HCT116 (cell line): ENCODE measurements around the gene THSD7A. TPM values are rescaled to one million over a fixed set of nuclear protein-coding genes. Genes with fewer than 3 reads are reported as not detected.

Source experiments
- ATAC-seq: fragments of 200-7000 bp; cut with Tn5 transposase; 2 replicates; pipeline ENCODE4 v1.9.1; 2020; ENCODE audit warnings: mild to moderate bottlenecking, moderate library complexity
- BruUV-seq: library from RNA; stranded (reverse); fragments of 400-500 nt; replicated peaks from 2 replicates; lab custom pipeline; 2021; lab: Mats Ljungman, UMichigan
- CTCF ChIA-PET: fragments of 300-600 bp; sonication (Branson Sonifier 250); formaldehyde crosslinking; loops from one replicate; lab custom pipeline; 2021; ENCODE audit warnings: antibody characterized with exemption; lab: Charles Lee
- POLR2A ChIA-PET: fragments of 300-600, 350-600 bp; sonication (Branson Sonifier 250); formaldehyde crosslinking; loops from one replicate; lab custom pipeline; 2021; ENCODE audit warnings: antibody characterized with exemption; lab: Charles Lee
- RAD21 ChIA-PET, 2 experiments: fragments of 300-600 bp; sonication (Branson Sonifier 250); formaldehyde crosslinking; loops; one replicate each; lab custom pipeline; 2023; ENCODE audit warnings: low total read pairs in 2 of 2; ENCODE audit not compliant: uncharacterized antibody in 2 of 2, unreplicated experiment in 2 of 2, low non-redundant PET in 1 of 2; lab: Charles Lee
- DNase-seq: peaks from one replicate; pipeline ENCODE4 v3.0.0-alpha.2; 2010; ENCODE audit warnings: low read depth, low spot score
- H2AFZ ChIP-seq: fragments of 200-600 bp; shearing (Covaris generic), sonication (generic); 2 replicates; pipeline ENCODE4 v1.6.1; 2017; ENCODE audit warnings: low read depth, mixed run types, mixed read lengths, antibody characterized with exemption, low read length; ENCODE audit not compliant: poor library complexity, severe bottlenecking
- H3K27ac ChIP-seq: 2 replicates; pipeline ENCODE4 v1.5.1; 2012; ENCODE audit warnings: low read depth, low read length
- H3K27me3 ChIP-seq: fragments of 200-600 bp; sonication (generic); 2 replicates; pipeline ENCODE4 v1.6.1; 2016; ENCODE audit warnings: mixed run types, low read length, mixed read lengths; ENCODE audit not compliant: insufficient read depth
- H3K36me3 ChIP-seq, 2 experiments: fragments of 200-500 bp in 1 of 2; fragments of 200-600 bp in 1 of 2; sonication (Bioruptor generic) in 1 of 2; sonication (generic) in 1 of 2; 2 replicates each; pipeline versions ENCODE4 v1.5.1 to v1.6.1; 2014 to 2016; ENCODE audit warnings: low read length in 2 of 2, inconsistent platforms in 1 of 2, mixed read lengths in 1 of 2, mixed run types in 1 of 2; ENCODE audit not compliant: insufficient read depth in 2 of 2, control insufficient read depth in 1 of 2
- H3K4me1 ChIP-seq, 2 experiments: fragments of 200-600 bp in 1 of 2; sonication (generic) in 1 of 2; 2 replicates each; pipeline versions ENCODE4 v1.5.1 to v1.6.1; 2012 to 2017; ENCODE audit warnings: low read length in 2 of 2, inconsistent platforms in 1 of 2, mild to moderate bottlenecking in 1 of 2, mixed read lengths in 1 of 2, mixed run types in 1 of 2, moderate library complexity in 1 of 2; ENCODE audit not compliant: insufficient read depth in 2 of 2, control insufficient read depth in 1 of 2
- H3K4me2 ChIP-seq: fragments of 200-600 bp; sonication (generic); 2 replicates; pipeline ENCODE4 v1.6.1; 2017; ENCODE audit warnings: mixed run types, low read length, mixed read lengths
- H3K4me3 ChIP-seq, 2 experiments: fragments of 200-600 bp in 1 of 2; sonication (generic) in 1 of 2; replicated peaks in 1 of 2; 2 replicates each; pipeline ENCODE4 v1.5.1; 2011 to 2016; ENCODE audit warnings: low read length in 2 of 2, control low read depth in 1 of 2, low read depth in 1 of 2, mild to moderate bottlenecking in 1 of 2, mixed read lengths in 1 of 2, mixed run types in 1 of 2
- H3K79me2 ChIP-seq: fragments of 200-600 bp; sonication (generic); 2 replicates; pipeline ENCODE4 v1.6.1; 2017; ENCODE audit warnings: mild to moderate bottlenecking, mixed run types, low read length, moderate library complexity, mixed read lengths; ENCODE audit not compliant: insufficient read depth
- H3K9ac ChIP-seq: fragments of 200-600 bp; sonication (generic); 2 replicates; pipeline ENCODE4 v1.6.1; 2016; ENCODE audit warnings: low read length, mixed read lengths
- H3K9me2 ChIP-seq: fragments of 200-600 bp; sonication (generic), shearing (Covaris generic); 2 replicates; pipeline ENCODE4 v1.6.1; 2017; ENCODE audit warnings: mixed run types, mild to moderate bottlenecking, moderate library complexity; ENCODE audit not compliant: insufficient read depth
- H3K9me3 ChIP-seq, 2 experiments: fragments of 200-500 bp in 1 of 2; fragments of 200-600 bp in 1 of 2; sonication (Bioruptor generic) in 1 of 2; sonication (generic) in 1 of 2; 2 replicates each; pipeline ENCODE4 v1.6.1; 2014 to 2017; ENCODE audit warnings: low read length in 2 of 2, mixed read lengths in 2 of 2, inconsistent platforms in 1 of 2, low read depth in 1 of 2, mild to moderate bottlenecking in 1 of 2, mixed run types in 1 of 2, moderate library complexity in 1 of 2; ENCODE audit not compliant: control insufficient read depth in 1 of 2, insufficient read depth in 1 of 2
- H4K20me1 ChIP-seq: fragments of 200-600 bp; sonication (generic), shearing (Covaris generic); 2 replicates; pipeline ENCODE4 v1.6.1; 2017; ENCODE audit warnings: mixed run types, mild to moderate bottlenecking, moderate library complexity; ENCODE audit not compliant: insufficient read depth
- CBX3 ChIP-seq: IDR thresholded peaks from 2 replicates; pipeline ENCODE4 v1.6.1; 2012; ENCODE audit warnings: low read depth
- CEBPB ChIP-seq: IDR thresholded peaks from 2 replicates; pipeline ENCODE4 v1.6.1; 2012; ENCODE audit warnings: low read depth
- ELF1 ChIP-seq: IDR thresholded peaks from 2 replicates; pipeline ENCODE4 v1.6.1; 2012; ENCODE audit warnings: low read depth, borderline replicate concordance
- EZH2phosphoT487 ChIP-seq: fragments of 200-600 bp; IDR thresholded peaks from 2 replicates; pipeline ENCODE4 v1.6.1; 2018; ENCODE audit warnings: antibody characterized with exemption, borderline replicate concordance
- FOSL1 ChIP-seq: IDR thresholded peaks from 2 replicates; pipeline ENCODE4 v1.6.1; 2012; ENCODE audit warnings: low read depth
- MAX ChIP-seq: IDR thresholded peaks from 2 replicates; pipeline ENCODE4 v1.6.1; 2012
- POLR2A ChIP-seq: IDR thresholded peaks from 2 replicates; pipeline ENCODE4 v1.7.0; 2011; ENCODE audit warnings: borderline replicate concordance; ENCODE audit not compliant: insufficient read depth, insufficient read length; ENCODE audit errors: extremely low read depth
- POLR2AphosphoS5 ChIP-seq: IDR thresholded peaks from 2 replicates; pipeline ENCODE4 v1.6.1; 2011; ENCODE audit warnings: mild to moderate bottlenecking, low read depth, low read length, moderate library complexity
- RAD21 ChIP-seq: IDR thresholded peaks from 2 replicates; pipeline ENCODE4 v1.6.1; 2012; ENCODE audit warnings: low read depth, mild to moderate bottlenecking
- SRF ChIP-seq: IDR thresholded peaks from 2 replicates; pipeline ENCODE4 v1.6.1; 2012; ENCODE audit warnings: low read depth
- TCF7L2 ChIP-seq: IDR thresholded peaks from 2 replicates; pipeline ENCODE4 v1.7.0; 2011; ENCODE audit warnings: borderline replicate concordance, inconsistent platforms; ENCODE audit not compliant: insufficient read depth, insufficient read length; ENCODE audit errors: extremely low read depth
- ZFX ChIP-seq: fragments of 450-650 bp; IDR thresholded peaks from 2 replicates; pipeline ENCODE4 v1.6.1; 2017
- intact Hi-C: fragments of 100-400 bp; cut with micrococcal nuclease; formaldehyde crosslinking; loops from 2 replicates; pipeline ENCODE4 v1.10.0; 2022
- total RNA-seq: library from RNA; stranded (reverse); gene quantifications from one replicate; pipeline ENCODE4 v1.2.1, GENCODE V29; 2021; ENCODE audit not compliant: unreplicated experiment
- TF ChIP-seq, protein P1 (sequence below): IDR thresholded peaks from 2 replicates; pipeline ENCODE4 v1.6.1; 2012

THSD7A gene
- total RNA-seq, 1 experiment from 2014 or later: 0.05 TPM

- Histone ChIP-seq H4K20me1 (no peaks in the 10 kb centered on the region), H3K4me2 (no peak overlapping the region), H3K27ac (no peak overlapping the region), H3K9ac (no peak overlapping the region), H2AFZ (no peak overlapping the region), H3K36me3 (no peaks in the 10 kb centered on the region), H3K27me3 (no peaks in the 10 kb centered on the region), H3K4me1 (no peaks in the 10 kb centered on the region), H3K9me2 (no peaks in the 10 kb centered on the region), H3K4me3 (no peak overlapping the region), H3K9me3 (no peaks in the 10 kb centered on the region), H3K79me2 (no peaks in the 10 kb centered on the region)
- no peak for DNase-seq
- POLR2A ChIA-PET: no interaction called here
- no TSS peak for BruUV-seq
- ATAC-seq: no peak
- TF ChIP-seq POLR2A (no peak), ELF1 (no peak), ZFX (no peak), SRF (no peak), CEBPB (no peak), CBX3 (no peak), EZH2phosphoT487 (no peak), FOSL1 (no peak), MAX (no peak), TCF7L2 (no peak), RAD21 (no peak), POLR2AphosphoS5 (no peak)
- TF ChIP-seq, protein P1, sequence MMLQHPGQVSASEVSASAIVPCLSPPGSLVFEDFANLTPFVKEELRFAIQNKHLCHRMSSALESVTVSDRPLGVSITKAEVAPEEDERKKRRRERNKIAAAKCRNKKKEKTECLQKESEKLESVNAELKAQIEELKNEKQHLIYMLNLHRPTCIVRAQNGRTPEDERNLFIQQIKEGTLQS: no peak
- CTCF ChIA-PET: no interaction called here
- RAD21 ChIA-PET: no interaction called here
- intact Hi-C loops: no loop called here
These were observed 247.5 kb downstream of the THSD7A start for GRCh38 chr7:11584406-11585031.
